GM23338 (cell line): ENCODE data around the gene LYZL1. TPM values are rescaled to one million over a fixed set of nuclear protein-coding genes. Genes with fewer than 3 reads are reported as not detected.

Experiments
- ATAC-seq: fragments of 200-7000 bp; cut with Tn5 transposase; 3 replicates; pipeline ENCODE4 v1.9.1; 2020
- DNase-seq: peaks from one replicate; pipeline ENCODE4 v3.0.0-alpha.2; 2015; ENCODE audit warnings: low spot score
- H2AFZ ChIP-seq: fragments of 200-600 bp; sonication (generic); 2 replicates; pipeline ENCODE4 v1.8.0; 2016; ENCODE audit warnings: antibody characterized with exemption, mild to moderate bottlenecking, moderate library complexity
- H3F3A ChIP-seq: fragments of 200-600 bp; sonication (generic); replicated peaks from 2 replicates; pipeline ENCODE4 v1.8.0; 2017; ENCODE audit warnings: antibody characterized with exemption, mixed run types, low read depth
- H3K27ac ChIP-seq: fragments of 200-600 bp; sonication (generic); 2 replicates; pipeline ENCODE4 v1.6.1; 2016; ENCODE audit warnings: low read depth
- H3K27me3 ChIP-seq: fragments of 200-600 bp; sonication (generic); 2 replicates; pipeline ENCODE4 v1.8.0; 2016; ENCODE audit warnings: mild to moderate bottlenecking, mixed run types, moderate library complexity; ENCODE audit not compliant: insufficient read depth
- H3K36me3 ChIP-seq: fragments of 200-600 bp; sonication (generic); 2 replicates; pipeline ENCODE4 v1.8.0; 2016; ENCODE audit warnings: mild to moderate bottlenecking; ENCODE audit not compliant: insufficient read depth
- H3K4me1 ChIP-seq: fragments of 200-600 bp; sonication (generic); 2 replicates; pipeline ENCODE4 v1.8.0; 2016; ENCODE audit warnings: mild to moderate bottlenecking, moderate library complexity; ENCODE audit not compliant: insufficient read depth
- H3K4me2 ChIP-seq: fragments of 200-600 bp; sonication (generic); 2 replicates; pipeline ENCODE4 v1.7.1; 2017; ENCODE audit warnings: mixed run types
- H3K4me3 ChIP-seq: fragments of 200-600 bp; sonication (generic); 2 replicates; pipeline ENCODE4 v1.6.1; 2016; ENCODE audit warnings: mixed run types
- H3K79me2 ChIP-seq: fragments of 200-600 bp; sonication (generic); replicated peaks from 2 replicates; pipeline ENCODE4 v1.8.0; 2017; ENCODE audit warnings: mild to moderate bottlenecking; ENCODE audit not compliant: insufficient read depth
- H3K9me2 ChIP-seq: fragments of 200-600 bp; sonication (generic); 2 replicates; pipeline ENCODE4 v1.8.0; 2017; ENCODE audit not compliant: insufficient read depth
- H4K20me1 ChIP-seq: fragments of 200-600 bp; sonication (generic); replicated peaks from 2 replicates; pipeline ENCODE4 v1.8.0; 2017; ENCODE audit warnings: mild to moderate bottlenecking; ENCODE audit not compliant: insufficient read depth
- H3K27ac Mint-ChIP-seq: 2 replicates; pipeline ENCODE4 v1.8.0; 2020; ENCODE audit warnings: inconsistent platforms, mild to moderate bottlenecking, moderate library complexity, mixed read lengths
- H3K27me3 Mint-ChIP-seq: 3 replicates; pipeline ENCODE4 v1.8.0; 2022; ENCODE audit warnings: low read depth, mild to moderate bottlenecking, moderate library complexity, mixed read lengths, inconsistent platforms; ENCODE audit not compliant: insufficient read depth, poor library complexity
- H3K36me3 Mint-ChIP-seq: 3 replicates; pipeline ENCODE4 v1.8.0; 2021; ENCODE audit warnings: low read depth, mild to moderate bottlenecking, inconsistent platforms, moderate library complexity, mixed read lengths
- H3K4me1 Mint-ChIP-seq: 3 replicates; pipeline ENCODE4 v1.8.0; 2020; ENCODE audit warnings: mild to moderate bottlenecking, inconsistent platforms, mixed read lengths
- H3K4me3 Mint-ChIP-seq: 3 replicates; pipeline ENCODE4 v1.8.0; 2021; ENCODE audit warnings: moderate library complexity, mild to moderate bottlenecking, inconsistent platforms, mixed read lengths
- H3K9me3 Mint-ChIP-seq: 3 replicates; pipeline ENCODE4 v1.8.0; 2020; ENCODE audit warnings: moderate library complexity, mild to moderate bottlenecking, inconsistent platforms, mixed read lengths
- CREB1 ChIP-seq: fragments of 250-450 bp; sonication (Bioruptor Pico); IDR thresholded peaks from 2 replicates; pipeline ENCODE4 v1.5.0; 2020; ENCODE audit warnings: low read depth, mild to moderate bottlenecking, moderate library complexity
- CTCF ChIP-seq, 2 experiments: fragments of 200-600 bp in 1 of 2; sonication (generic) in 1 of 2; conservative IDR thresholded peaks; 2 replicates each; pipeline versions ENCODE4 v1.5.1 to v1.6.1; 2016 to 2017; ENCODE audit warnings: antibody characterized with exemption in 2 of 2, low read depth in 2 of 2, mild to moderate bottlenecking in 2 of 2, moderate library complexity in 1 of 2
- ETS1 ChIP-seq: IDR thresholded peaks from 2 replicates; pipeline ENCODE4 v1.6.1; 2016; ENCODE audit warnings: antibody characterized with exemption
- EZH2 ChIP-seq: fragments of 200-600 bp; sonication (generic); IDR thresholded peaks from one replicate; pipeline ENCODE4 v1.8.0; 2017; ENCODE audit warnings: antibody characterized with exemption, mild to moderate bottlenecking, low read depth; ENCODE audit not compliant: unreplicated experiment
- EZH2phosphoT487 ChIP-seq: fragments of 200-600 bp; sonication (generic); IDR thresholded peaks from one replicate; pipeline ENCODE4 v1.8.1; 2018; ENCODE audit warnings: antibody characterized with exemption; ENCODE audit not compliant: unreplicated experiment
- JUNB ChIP-seq: IDR thresholded peaks from one replicate; pipeline ENCODE4 v1.6.1; 2016; ENCODE audit warnings: antibody characterized with exemption; ENCODE audit not compliant: unreplicated experiment
- NANOG ChIP-seq: IDR thresholded peaks from 2 replicates; pipeline ENCODE4 v1.6.1; 2016; ENCODE audit warnings: antibody characterized with exemption, borderline replicate concordance
- POLR2AphosphoS5 ChIP-seq: IDR thresholded peaks from 2 replicates; pipeline ENCODE4 v1.6.1; 2016; ENCODE audit warnings: antibody characterized with exemption, low read depth
- REST ChIP-seq: IDR thresholded peaks from one replicate; pipeline ENCODE4 v1.6.1; 2018; ENCODE audit warnings: antibody characterized with exemption; ENCODE audit not compliant: unreplicated experiment
- STAT1 ChIP-seq: IDR thresholded peaks from one replicate; pipeline ENCODE4 v1.6.1; 2016; ENCODE audit warnings: antibody characterized with exemption; ENCODE audit not compliant: unreplicated experiment
- ZNF114 ChIP-seq: fragments of 250-450 bp; sonication (Bioruptor Pico); IDR thresholded peaks from 2 replicates; pipeline ENCODE4 v1.5.0; 2020; ENCODE audit warnings: mild to moderate bottlenecking, moderate library complexity
- ZNF331 ChIP-seq: fragments of 250-450 bp; sonication (Bioruptor Pico); IDR thresholded peaks from 2 replicates; pipeline ENCODE4 v1.5.0; 2020; ENCODE audit warnings: low read depth, mild to moderate bottlenecking, moderate library complexity
- polyA plus RNA-seq: library from polyadenylated mRNA; unstranded; fragments of >200 nt; fragmentation: Nextera tagmentation; extraction: Ambion mirVana; gene quantifications from 2 replicates; pipeline ENCODE4 v1.2.1, GENCODE V29; 2016
- total RNA-seq: library from RNA; depleted of rRNA; stranded (reverse); fragments of >200 nt; shearing (Covaris generic); gene quantifications from 2 replicates; pipeline ENCODE4 v1.2.3, GENCODE V29; 2014

LYZL1 gene
- total and polyA plus RNA-seq, 2 experiments from 2014 or later = not detected

- Mint-ChIP-seq H3K36me3 (no peaks in the 10 kb centered on the region), H3K4me1 (no peaks in the 10 kb centered on the region; the same call in 2 of the 3 replicates), H3K4me3 (no peak overlapping the region), H3K27ac (no peak overlapping the region), H3K9me3 (no peaks in the 10 kb centered on the region), H3K27me3 (no peaks in the 10 kb centered on the region)
- Histone ChIP-seq H3K79me2 (no peaks in the 10 kb centered on the region), H4K20me1 (no peaks in the 10 kb centered on the region), H3K4me1 (no peaks in the 10 kb centered on the region), H3K27ac (no peak overlapping the region), H3K9me2 (peaks cover 3% of the 10 kb centered on the region; the same call in 1 of the 2 replicates), H3K27me3 (no peaks in the 10 kb centered on the region), H3K4me2 (no peak overlapping the region), H2AFZ (peak overlapping the region; percentile 15; the same call in 1 of the 2 replicates), H3K36me3 (no peaks in the 10 kb centered on the region), H3K4me3 (no peak overlapping the region), H3F3A (no peaks in the 10 kb centered on the region)
- DNase-seq (no peak), ATAC-seq (no peak)
- TF ChIP-seq CREB1 = no peak
- TF ChIP-seq ZNF114 (CRISPR knock-in tag) = no peak
- TF ChIP-seq ZNF331 (CRISPR knock-in tag) = no peak
- TF ChIP-seq REST = no peak
- TF ChIP-seq EZH2 = no peak
- TF ChIP-seq ETS1 = no peak
- TF ChIP-seq STAT1 = no peak
- no peak for TF ChIP-seq EZH2phosphoT487
- no peak for TF ChIP-seq POLR2AphosphoS5
- no peak for TF ChIP-seq NANOG
- TF ChIP-seq JUNB = no peak
These were observed 45.8 kb upstream of the LYZL1 start for GRCh38 chr10:29243066-29243465.

- no peak overlapping the region for H3K27ac Mint-ChIP-seq
- Histone ChIP-seq H3K79me2 (no peaks in the 10 kb centered on the region), H3K4me2 (no peak overlapping the region), H3F3A (no peaks in the 10 kb centered on the region), H4K20me1 (no peaks in the 10 kb centered on the region), H3K9me2 (peaks cover 3% of the 10 kb centered on the region; the same call in 1 of the 2 replicates), H3K36me3 (no peaks in the 10 kb centered on the region), H3K27ac (no peak overlapping the region), H3K4me1 (no peaks in the 10 kb centered on the region), H3K4me3 (no peak overlapping the region), H3K27me3 (no peaks in the 10 kb centered on the region), H2AFZ (peak overlapping the region; percentile 15; the same call in 1 of the 2 replicates)
- ATAC-seq (peak; percentile 60), DNase-seq (peak; percentile 68)
- H3K27me3 Mint-ChIP-seq = no peaks in the 10 kb centered on the region
- H3K36me3 Mint-ChIP-seq = no peaks in the 10 kb centered on the region
- H3K4me3 Mint-ChIP-seq = no peak overlapping the region
- H3K9me3 Mint-ChIP-seq = no peaks in the 10 kb centered on the region
- no peaks in the 10 kb centered on the region; the same call in 2 of the 3 replicates for H3K4me1 Mint-ChIP-seq
- no peak for TF ChIP-seq POLR2AphosphoS5
- TF ChIP-seq EZH2 = no peak
- no peak for TF ChIP-seq REST
- TF ChIP-seq CTCF (conservative IDR thresholded peaks at IDR 0.05; ENCODE audit: low read depth in 2 of 2) = peak; percentile 65 to 82
These were observed 45.1 kb upstream of the LYZL1 start for GRCh38 chr10:29243750-29244149.
